GM11168 (cell line): ENCODE results near the gene CD200R1L.

Experiments
- in situ Hi-C: fragments of 300-500 bp; cut with MboI; formaldehyde crosslinking; loops from one replicate; pipeline ENCODE4 v1.12.0; 2022; ENCODE audit warnings: low sequenced_read_pairs; ENCODE audit not compliant: unreplicated experiment

Gene CD200R1L

DNA sequence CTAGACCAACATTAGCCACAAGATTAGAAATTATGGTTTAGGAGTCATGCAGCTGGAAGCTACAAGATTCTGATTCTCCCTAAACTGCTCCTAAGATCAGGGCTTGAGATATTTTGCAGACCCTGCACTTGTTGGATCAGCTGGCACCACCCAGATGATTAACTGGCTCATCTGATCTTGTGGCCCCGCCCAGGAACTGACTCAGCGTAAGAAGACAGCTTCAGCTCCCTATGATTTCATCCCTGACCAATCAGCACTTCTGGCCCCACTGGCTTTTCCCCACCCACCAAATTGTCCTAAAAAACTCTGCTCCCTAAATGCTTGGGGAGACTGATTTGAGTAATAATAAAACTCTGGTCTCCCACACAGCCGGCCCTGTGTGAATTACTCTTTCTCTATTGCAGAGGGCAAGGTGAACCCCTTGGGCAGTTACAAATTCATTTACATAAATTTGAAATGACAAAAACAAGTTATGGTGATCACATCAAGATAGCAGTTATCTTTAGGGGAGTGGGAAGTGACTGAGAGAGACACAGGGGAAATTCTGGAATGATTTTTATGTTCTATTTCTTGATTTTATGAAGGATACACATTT, 76.5 kb downstream of the CD200R1L start:
- in situ Hi-C loops = no loop called here

DNA sequence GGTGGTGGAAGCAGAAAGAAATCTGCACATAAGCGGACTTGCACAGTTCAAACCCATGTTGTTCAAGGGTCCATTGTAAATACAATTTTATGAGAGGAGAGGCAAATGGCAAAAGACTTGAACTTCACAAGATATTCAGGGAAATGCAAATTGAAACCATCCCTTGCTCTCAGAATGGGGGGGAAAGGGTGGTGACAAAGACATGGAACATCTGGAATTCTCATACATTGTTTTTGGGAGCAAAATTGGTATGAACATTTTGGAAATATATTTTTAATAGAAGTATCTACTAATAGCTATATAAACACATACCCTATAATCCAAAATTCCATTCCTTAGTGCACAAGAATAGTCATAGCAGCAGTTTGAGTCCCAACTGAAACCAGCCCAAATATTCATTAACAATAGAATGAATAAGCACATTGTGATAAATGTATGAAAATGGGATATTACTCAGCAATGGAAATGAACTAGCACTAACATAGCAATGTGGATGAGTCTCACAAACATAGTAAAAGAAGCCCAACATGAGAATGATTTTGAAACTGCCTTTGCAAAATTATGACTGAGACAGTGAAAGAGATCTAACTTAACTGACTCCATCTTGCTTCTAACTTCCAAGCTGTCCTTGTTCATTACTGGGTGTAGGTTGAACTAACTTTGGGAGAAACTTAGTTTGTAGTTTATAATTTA, 77.2 kb downstream of the CD200R1L start:
- in situ Hi-C loops = no loop called here

DNA sequence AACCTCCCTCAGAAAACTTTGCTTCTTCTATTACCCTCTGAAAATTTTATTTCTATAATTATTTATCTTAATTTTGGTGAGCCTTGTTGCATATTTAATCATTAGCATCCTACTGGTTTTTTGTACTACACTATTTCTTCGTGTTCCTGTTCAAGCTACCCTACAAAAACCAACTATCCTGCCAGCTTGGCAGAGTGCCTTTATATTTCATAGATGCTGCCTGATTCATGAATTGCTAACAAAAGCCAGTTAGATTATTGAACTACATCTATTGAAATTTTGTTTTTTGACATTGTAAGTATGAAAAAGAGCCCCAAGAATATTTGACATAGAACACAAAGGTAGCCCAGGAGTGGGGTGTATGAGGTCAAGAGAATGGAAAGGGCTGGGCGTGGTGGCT, 78.9 kb downstream of the CD200R1L start:
- in situ Hi-C loops = no loop called here

DNA sequence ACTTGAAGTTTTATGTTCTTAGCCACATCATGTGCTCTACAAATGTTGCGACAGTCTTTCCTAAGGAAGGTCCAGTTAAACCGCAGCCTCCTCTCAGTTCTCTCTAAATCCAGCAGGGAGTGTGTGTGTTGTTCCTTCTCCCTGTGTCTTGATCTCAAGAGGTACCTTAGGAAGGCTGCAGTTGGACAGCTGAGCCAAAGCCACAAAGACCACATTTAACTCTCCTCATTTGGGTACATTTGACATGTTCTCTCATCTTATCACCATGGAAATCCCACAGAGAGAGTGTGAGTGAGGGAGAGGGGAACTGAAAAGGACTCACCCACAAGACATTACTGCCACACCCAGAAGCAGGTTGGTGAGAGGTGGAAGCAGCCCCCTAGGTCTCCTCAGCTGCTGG, 79.5 kb downstream of the CD200R1L start:
- in situ Hi-C loops = no loop called here
